Measurements from ENCODE around the gene CDHR1.
"Not testable (repeated sequence)": the region's sequence is repeated elsewhere in the genome, so short reads cannot be mapped to it uniquely, and the experiment has no call there.

The CDHR1 gene

DNA sequence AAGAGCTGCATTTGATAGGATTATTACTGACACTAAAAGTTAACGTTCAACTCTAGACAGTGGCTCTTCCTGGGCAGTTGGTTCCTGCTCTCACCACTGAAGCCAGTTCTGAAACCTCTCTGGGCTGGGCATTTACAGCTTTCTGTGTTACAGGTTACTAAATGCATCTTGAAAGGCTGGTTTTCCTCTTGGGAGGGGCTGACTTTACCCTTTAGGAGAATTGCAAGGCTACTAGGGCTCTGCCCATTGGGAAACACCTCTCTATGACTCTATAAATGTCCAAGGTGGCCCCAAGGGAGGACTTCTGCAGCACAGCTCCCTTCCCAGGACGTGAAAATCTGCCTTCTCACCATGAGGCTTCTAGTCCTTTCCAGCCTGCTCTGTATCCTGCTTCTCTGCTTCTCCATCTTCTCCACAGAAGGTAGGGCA lies 20.8 kb upstream of the CDHR1 start, which contains the start of gene GPR15LG:
GPR15LG (plus strand) TSS at position 301 of the 429 bp plus-strand sequence; CDS start at position 352, 51 bp downstream.
- DNase-seq (ENCODE audit: low read depth in 2 of 2) = no peak

DNA sequence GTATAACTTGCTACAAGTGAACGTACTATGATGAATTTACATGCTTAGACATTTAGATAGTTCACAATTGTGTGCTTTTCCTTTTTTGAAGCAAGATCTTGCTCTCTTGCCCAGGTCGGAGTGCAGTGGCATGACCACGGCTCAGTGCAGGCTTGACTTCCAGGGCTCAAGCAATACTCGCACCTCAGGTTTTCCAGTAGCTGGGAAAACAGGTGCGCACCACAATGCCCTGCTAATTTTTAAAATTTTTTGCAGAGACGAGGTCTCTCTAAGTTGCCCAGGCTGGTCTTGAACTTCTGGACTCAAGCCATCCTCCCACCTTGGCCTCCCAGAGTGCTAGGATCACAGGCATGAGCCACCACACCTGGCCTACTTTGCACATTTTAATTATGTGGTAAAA lies 18.9 kb upstream of the CDHR1 start:
- DNase-seq (ENCODE audit: low read depth in 2 of 2) = no peak

DNA sequence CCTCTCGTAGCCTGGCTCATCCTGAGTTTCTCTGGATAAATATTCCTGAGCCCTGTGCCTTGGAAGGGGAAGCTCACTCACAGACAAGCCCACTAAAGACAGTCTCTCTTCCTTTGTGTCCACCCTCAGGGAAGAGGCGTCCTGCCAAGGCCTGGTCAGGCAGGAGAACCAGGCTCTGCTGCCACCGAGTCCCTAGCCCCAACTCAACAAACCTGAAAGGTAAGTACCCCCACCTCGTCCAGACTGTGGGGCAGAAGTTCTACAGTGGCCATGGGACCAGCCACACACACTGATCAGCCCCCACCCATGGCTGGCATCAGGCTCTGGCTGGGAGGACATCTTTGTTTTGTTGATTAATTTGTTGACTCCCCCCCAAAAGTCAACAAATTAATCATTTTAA lies 18.0 kb upstream of the CDHR1 start:
- DNase-seq (ENCODE audit: low read depth in 2 of 2) = no peak

DNA sequence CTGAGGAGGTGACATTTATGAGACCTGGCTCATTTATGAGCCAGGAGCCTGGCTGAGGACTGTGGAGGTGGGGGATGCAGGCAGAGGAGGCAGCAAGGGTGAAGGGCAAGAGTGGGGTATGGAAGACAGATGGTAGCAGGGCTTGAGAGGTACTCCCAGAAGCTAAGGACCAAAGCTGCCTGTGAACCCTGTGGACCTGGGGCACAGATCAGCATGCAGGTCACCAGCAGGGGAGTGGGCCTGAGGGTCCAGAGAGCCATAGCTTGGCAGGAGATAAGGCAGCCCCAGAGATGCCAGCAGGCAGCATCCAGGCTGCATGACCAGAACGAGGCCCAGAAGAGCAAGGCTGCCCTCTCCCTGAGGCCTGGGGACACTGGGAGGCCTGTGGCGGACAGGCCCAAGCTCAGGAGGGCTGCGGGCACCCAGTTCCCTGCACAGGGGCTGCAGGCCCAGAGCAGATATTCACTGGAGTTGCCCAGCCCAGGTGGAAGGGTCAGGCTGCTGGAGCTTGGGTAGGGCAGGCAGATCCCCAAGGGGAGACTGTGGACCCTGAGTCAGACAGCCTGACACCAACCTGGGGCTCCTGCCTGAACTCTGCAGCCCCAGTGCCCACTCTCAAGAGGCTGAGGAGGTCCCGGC lies 17.4 kb upstream of the CDHR1 start:
- DNase-seq (ENCODE audit: low read depth in 2 of 2) = no peak

DNA sequence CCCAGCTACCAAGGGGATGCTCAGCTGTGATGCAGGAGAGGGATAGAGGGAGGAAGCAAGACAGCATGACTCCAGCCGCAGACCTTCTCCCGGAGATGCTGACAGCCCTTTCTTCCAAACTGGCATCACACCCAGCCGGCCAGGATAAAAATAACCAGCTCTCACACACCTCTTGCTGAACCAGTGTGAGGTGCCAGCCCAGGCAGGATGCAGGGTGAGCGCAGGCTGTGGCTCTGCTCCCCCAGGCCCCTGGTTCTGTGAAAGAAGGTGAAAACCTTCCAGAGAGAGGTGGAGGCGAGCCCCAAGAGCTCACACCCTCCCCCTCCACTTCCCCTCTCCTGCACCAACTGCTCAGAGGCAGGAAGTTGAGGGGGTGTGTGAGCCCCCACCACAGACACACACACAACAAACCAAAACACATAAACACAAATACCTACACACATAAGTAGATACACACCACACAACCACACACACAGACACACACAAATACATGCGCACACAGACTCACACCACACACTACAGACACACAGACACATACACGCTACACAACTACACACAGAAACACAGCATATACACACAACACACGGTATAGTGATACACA lies 16.7 kb upstream of the CDHR1 start:
- peak in 1 of 2 donors; percentile 7 for DNase-seq (ENCODE audit: low read depth in 2 of 2)

DNA sequence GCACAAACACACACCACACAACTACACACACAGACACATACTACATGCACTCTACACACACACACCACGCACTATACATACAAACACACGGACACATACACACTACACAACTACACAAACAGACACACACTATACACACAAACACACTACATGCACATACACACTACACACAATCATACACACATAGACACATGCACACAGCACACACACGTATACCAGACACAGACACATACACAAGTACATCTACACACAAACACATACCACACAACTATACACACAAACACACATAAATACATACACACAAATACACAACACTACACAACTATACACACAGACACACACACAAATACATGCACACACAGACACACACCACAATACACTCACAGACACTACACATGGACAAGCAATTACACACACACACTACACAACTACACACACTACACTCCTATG lies 16.2 kb upstream of the CDHR1 start:
- DNase-seq (ENCODE audit: low read depth in 2 of 2) = no peak

DNA sequence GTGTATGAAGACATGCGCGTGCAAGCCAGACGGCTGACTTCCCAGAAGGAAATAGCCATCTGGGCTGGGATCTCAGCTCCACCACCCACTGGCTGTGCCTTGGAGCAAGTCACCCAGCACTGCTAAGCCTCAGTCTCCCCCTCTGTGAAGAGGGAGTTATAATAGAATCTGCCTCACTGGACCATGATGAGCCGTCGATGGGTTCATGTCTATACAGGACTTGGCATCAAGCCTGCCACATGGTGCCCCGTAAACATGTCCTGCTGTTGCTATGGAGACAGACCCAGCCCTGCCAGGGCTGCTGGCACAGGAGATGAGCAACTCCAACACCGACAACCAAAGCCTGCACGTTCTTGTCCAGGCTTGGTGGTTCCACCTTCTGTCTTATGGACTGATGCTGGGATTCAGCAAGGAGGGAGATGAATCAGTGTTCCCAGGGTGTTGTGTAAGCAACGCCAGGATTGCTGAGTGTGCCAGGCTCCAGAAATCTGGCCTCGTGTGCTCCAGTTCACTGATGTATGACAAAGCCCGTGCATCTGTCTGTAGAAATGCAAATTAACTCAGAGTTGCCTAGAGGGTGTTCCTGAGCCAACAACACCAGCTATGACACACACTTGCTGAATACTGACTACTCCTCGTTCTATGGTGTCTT lies 15.2 kb upstream of the CDHR1 start:
- DNase-seq (ENCODE audit: low read depth in 2 of 2) = no peak

DNA sequence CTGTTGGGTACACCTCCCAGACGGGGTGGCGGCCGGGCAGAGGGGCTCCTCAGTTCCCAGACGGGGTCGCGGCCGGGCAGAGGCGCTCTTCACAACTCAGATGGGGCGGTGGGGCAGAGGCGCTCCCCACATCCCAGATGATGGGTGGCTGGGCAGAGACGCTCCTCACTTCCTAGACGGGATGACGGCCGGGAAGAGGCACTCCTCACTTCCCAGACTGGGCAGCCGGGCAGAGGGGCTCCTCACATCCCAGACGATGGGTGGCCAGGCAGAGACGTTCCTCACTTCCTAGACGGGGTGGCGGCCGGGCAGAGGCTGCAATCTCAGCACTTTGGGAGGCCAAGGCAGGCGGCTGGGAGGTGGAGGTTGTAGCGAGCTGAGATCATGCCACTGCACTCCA lies 14.0 kb upstream of the CDHR1 start:
- not testable (repeated sequence) for DNase-seq (ENCODE audit: low read depth in 2 of 2)

DNA sequence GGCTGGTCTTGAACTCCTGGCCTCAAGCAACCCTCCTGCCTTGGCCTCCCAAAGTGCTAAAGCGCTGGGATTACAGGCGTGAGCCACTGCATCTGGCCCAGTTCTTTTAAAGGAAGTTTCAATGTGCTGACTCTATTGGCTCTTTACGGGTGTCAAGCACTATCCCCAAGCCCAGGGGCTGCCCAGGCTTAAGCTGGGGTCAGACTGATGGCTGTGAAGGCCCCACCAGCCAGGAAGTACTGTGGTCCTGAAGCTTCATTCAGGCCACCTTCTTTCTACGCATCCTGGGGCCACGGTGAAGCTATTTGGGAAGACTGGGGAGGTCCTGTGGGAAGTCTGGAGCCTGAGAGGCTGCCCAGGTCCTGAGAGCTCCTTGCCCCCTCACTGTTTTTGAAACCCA lies 12.7 kb upstream of the CDHR1 start:
- no peak for DNase-seq (ENCODE audit: low read depth in 2 of 2)

DNA sequence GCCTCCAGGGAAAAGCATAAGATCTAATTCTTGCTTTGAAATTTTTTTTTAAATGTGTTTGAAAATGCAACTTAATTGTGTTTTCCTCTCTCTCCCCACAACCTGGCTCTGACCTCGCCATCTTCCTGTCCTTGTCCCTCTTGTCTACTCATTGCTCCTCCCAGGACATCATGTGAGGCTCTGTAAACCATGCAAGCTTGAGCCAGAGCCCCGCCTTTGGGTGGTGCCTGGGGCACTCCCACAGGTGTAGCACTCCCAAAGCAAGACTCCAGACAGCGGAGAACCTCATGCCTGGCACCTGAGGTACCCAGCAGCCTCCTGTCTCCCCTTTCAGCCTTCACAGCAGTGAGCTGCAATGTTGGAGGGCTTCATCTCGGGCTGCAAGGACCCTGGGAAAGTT lies 9.8 kb upstream of the CDHR1 start:
- DNase-seq (ENCODE audit: low read depth in 2 of 2) = no peak

DNA sequence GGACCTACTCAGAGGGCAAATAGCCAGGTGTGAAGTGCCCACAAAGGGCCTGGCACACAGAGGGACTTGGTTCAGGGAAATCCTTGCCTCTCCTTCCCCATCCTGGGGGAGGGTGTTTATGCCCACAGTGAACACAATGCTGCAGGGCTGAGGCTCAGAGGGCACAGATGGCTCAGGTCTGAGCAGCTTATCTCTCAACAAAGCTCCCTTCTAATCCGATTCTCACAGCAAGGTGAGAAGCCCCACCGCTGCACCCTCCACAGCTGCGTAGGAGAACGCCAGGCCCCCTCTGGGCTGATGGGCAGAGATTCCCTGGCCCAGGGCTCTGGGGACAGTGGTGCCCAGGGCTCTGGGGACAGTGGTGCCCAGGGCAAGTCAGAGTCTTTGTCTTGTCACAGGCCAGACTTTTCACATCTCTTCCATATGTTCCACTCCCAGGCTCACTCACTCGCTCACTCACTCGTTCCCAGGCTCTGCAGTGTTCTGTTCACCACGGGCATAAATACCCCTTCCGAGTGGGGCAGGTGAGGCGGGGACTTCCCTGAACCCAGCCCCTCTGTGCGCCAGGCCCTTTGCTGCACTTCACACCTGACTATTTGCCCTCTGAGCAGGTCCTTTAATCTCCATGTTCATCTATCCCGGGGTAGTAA lies 8.7 kb upstream of the CDHR1 start:
- DNase-seq (ENCODE audit: low read depth in 2 of 2) = no peak

DNA sequence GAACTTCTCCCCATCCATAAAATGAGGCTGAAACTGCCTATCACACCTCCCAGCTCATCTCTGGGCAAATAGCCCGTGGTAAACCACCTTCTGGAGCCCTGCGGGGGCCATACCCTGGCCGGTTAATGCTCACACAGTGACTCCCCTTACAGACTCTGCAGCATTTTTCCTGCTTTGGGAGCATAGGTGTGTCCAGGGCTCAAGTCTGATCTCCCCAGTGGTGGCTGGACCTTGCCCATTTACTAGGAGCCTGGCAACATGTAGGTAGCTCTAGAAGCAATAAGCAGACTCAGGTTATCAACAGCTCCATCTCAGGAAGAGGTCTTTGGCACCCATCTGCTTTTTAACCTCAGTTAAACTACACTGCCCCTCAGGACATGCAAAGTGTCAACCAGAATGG lies 5.5 kb upstream of the CDHR1 start:
- no peak for DNase-seq (ENCODE audit: low read depth in 2 of 2)

DNA sequence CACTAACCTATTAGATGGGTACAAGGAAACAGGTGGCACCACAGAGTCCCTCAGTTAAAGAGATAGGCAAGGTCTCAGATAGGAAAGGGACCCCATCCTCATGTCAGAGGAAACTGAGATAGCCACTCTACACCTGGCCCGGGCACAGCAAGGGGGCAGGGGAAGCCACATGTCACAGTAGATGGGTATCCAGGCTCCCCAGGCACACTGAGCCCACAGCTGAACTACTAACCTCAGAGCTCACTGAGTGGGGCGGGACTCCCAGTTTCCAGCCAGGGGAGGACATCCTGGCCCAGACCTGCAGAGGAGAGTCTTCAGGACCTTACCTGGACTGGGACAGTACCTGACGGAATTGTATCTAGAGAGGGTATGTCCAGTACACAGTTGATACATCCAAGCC lies 3.7 kb upstream of the CDHR1 start:
- no peak for DNase-seq (ENCODE audit: low read depth in 2 of 2)

DNA sequence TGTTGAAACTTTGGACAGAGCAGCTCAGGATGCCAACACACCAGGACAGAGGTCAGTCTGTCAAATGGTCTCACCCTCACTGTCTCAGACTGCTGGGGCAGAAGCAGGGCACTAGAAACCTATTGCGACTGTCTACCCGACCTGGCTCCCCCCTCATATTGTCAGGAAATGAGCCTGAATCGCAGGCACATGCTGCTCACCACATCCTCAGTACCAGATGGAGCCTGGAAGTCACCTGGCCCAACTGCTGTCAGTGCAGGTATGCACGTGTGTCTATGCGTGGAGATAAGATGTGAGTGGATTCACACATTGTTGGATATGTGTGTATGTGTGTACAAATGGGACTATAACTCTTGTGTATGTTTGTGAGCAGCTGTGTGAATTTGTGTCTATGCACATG lies 3.2 kb upstream of the CDHR1 start:
- no peak for DNase-seq (ENCODE audit: low read depth in 2 of 2)

DNA sequence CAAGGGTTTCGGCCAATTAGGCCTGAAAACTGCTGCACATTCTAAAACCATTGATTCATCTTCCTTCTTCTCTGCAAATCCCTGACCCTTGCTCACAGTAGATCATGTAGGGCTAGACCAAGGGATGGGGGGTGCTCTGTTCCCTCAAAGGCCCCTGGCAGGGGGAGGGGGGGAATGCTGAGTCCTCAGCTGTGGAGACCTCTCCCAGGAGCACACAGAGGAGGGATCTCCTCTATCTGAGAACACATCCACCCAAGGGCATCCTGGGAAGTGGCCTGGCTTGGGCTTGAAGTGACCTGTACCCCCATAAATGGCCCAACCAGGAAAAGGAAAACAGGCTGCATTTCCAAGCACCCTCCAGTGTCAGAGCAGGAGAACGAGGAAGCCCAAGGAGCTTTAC lies 1.0 kb upstream of the CDHR1 start:
- DNase-seq (ENCODE audit: low read depth in 2 of 2) = no peak

DNA sequence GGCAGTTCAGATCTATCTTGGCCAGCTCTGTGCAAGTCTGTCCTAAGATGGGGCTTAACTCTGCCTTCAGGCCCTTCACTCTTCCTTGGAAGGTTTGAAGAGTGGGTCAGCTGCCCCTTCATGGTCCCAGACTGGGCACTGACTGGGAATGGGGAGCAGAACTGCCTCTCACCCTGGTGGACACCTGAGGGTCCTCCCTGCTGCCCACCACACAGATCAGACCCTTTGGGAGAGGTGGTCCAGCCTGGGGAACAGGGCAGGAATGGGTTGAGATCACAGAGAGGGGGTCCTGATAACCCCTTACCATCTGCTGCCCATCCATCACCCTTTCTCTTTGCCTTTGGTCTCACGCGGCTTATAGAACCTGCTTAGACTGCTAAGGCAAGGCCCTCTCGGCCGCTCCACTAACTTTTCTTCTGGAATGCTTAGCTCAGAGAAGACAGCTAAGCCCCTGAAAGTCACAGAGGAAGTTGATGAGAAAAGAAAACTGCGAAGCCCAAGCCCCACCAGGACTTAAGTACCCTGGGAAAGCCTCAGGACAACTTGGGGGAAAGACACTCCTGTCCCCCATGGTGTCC lies 402 bp upstream of the CDHR1 start:
- DNase-seq (ENCODE audit: low read depth in 2 of 2) = no peak

DNA sequence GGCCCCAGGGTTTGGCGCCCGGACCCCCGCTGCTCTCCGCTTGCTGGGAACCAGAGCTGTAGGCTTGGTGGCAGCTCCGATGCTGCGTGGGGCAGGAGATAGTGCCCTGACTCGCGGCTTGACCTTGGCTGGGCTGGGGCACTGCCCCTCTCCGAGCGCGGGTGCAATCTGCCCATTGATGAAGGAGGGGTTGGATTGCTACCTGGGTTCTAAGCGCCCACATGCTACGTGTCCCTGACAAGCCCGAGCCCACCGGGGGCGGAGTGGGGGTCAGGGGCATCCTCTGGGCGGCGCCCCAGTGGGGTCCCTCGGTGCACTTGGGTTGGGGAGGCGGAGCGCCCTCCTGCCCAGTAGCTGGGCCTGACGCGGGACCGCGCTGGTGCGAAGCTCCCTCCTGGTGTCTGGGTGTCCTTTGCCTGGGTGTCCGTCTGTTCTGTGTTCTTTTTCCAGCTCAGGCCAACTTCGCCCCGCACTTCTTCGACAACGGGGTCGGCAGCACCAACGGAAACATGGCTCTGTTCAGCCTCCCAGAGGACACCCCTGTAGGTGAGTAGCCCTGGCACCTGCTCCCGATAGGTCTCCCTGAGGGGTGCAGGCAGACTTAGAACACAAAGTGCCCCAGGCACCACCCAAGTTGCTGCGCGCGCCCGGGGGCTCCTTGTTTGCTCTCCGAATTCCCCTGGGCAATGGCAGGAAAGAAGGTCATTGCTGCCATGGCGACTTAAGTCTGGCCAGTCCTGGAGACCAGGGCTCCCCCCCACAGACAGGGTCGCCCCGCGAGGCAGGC lies 900 bp downstream of the CDHR1 start:
- DNase-seq (ENCODE audit: low read depth in 2 of 2) = no peak

DNA sequence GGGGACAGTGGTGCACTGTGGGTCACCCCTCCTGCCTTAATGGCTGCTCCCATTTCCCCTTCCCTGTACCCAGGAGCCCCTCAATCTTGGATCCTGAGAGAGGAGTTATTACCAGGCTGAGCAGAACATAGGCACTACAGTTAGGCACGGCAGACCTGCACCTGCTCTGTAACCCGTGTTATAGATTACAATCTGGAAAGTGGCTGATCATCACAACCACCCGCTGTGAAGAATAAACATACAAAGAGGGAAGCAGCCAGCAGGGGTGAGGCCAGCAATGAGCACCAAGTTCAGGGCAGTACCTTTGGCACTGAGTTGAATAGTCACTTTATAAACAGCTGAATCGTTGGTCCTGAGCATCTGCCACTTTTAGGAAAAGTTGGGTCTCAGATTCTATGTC lies 1.7 kb downstream of the CDHR1 start:
- no peak for DNase-seq (ENCODE audit: low read depth in 2 of 2)

DNA sequence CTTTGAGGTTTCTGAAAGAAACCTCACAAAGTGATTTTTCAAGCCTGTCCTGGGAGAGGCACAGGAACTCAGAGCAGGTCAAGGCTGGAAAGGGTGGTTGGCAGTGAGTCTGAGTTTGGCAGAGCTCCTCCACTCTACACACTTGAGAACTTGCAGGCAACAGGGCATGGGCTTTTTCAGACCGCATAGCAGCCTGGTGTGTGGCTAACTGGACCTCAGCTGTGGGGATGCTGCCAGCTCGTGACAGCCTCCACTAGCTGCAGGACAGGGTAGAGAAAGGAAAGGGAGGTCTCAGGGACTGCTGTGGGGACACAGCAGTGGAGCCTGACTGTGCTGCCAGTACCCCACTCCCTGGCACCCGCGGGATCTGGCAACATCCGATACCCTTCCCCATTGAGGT lies 2.6 kb downstream of the CDHR1 start:
- DNase-seq (ENCODE audit: low read depth in 2 of 2) = no peak

DNA sequence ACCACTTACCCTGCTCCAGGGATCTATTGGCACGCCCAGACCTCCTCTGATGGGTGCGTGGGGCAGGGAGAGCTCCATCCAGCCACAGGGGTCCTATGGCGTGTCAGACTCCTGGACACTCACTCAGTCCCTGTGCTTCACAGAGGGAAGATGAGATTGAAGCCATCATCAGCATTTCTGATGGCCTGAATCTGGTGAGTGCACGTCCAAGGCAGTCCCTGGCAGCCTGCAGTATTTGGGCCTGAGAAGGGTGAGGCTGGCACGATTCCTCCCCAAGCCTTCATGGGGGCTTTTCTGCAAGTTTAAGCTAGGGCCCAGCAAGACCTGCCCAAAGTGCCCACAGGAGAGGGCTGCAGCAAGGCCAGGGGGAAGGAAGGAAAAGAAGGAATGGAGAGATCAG lies 3.3 kb downstream of the CDHR1 start:
- DNase-seq (ENCODE audit: low read depth in 2 of 2) = no peak

DNA sequence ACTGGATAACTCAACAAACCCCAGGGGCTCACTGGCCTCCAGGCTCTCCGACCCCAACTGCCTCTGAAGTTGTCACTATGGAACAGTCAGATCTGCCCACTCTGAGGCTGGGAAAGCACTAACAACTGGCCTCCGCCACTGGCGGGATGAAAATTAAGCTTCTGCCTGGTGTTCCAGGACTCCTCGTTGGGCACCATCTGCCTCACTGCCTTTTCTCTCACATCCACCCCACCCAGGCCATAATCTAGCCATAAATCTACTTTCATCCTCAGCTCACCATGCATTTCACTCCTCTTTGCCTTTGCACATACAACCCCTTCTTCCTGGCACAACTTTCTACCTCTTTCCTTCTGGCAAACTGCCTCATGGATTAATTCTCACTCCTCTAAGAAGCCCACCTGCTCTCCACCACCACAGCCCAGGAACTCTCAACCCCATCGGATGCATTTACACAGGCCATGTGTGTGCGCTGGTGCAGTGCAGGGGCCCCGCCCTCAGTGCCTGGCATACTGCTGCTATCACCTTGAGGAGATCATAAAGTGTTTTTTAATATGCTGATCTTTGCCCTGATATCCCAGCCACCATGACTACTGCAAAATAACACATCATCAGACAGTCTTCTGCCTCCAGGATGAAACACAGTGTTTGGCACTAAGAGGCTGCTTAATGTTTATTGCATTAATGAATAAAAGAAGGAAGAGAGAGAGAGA lies 4.0 kb downstream of the CDHR1 start:
- no peak for DNase-seq (ENCODE audit: low read depth in 2 of 2)
